IMR-90 (cell line): ENCODE data around the gene DHX29. TPM values are rescaled to one million over a fixed set of nuclear protein-coding genes. Genes with fewer than 3 reads are reported as not detected.

Experiments used
- ATAC-seq: fragments of 200-7000 bp; cut with Tn5 transposase; 2 replicates; pipeline ENCODE4 v1.9.1; 2020; ENCODE audit warnings: low read depth, mild to moderate bottlenecking, moderate library complexity
- BruUV-seq: library from RNA; stranded (reverse); fragments of 400-500 nt; replicated peaks from 2 replicates; lab custom pipeline; 2021; lab: Mats Ljungman, UMichigan
- CTCF ChIA-PET: fragments of 300-600 bp; formaldehyde crosslinking; extraction: SDS; loops from one replicate; lab custom pipeline; 2021; ENCODE audit warnings: antibody characterized with exemption; lab: Yijun Ruan, JAX
- POLR2A ChIA-PET: fragments of 300-600 bp; sonication (Branson Sonifier 250); formaldehyde crosslinking; loops from one replicate; lab custom pipeline; 2022; ENCODE audit warnings: antibody characterized with exemption; ENCODE audit not compliant: unreplicated experiment; lab: Charles Lee
- DNase-seq: peaks from one replicate; pipeline ENCODE4 v3.0.0; 2013
- H2AFZ ChIP-seq: replicated peaks from 2 replicates; pipeline ENCODE3; 2013; ENCODE audit warnings: low read length, mild to moderate bottlenecking; ENCODE audit not compliant: poor library complexity
- H2AK5ac ChIP-seq: 2 replicates; pipeline ENCODE4 v1.6.1; 2013; ENCODE audit warnings: low read depth, low read length, inconsistent platforms
- H2AK9ac ChIP-seq: replicated peaks from 2 replicates; pipeline ENCODE3; 2013; ENCODE audit warnings: mild to moderate bottlenecking, low read depth, low read length, moderate library complexity; ENCODE audit not compliant: poor library complexity
- H2BK120ac ChIP-seq: 2 replicates; pipeline ENCODE4 v1.6.1; 2013; ENCODE audit warnings: low read depth, low read length, inconsistent platforms
- H2BK15ac ChIP-seq: 3 replicates; pipeline ENCODE4 v1.6.1; 2013; ENCODE audit warnings: low read depth, low read length, inconsistent platforms
- H2BK20ac ChIP-seq: 2 replicates; pipeline ENCODE4 v1.6.1; 2013; ENCODE audit warnings: low read depth, mild to moderate bottlenecking, inconsistent platforms, low read length, moderate library complexity
- H2BK5ac ChIP-seq: 2 replicates; pipeline ENCODE4 v1.6.1; 2013; ENCODE audit warnings: mild to moderate bottlenecking, low read depth, low read length, inconsistent platforms; ENCODE audit not compliant: poor library complexity, severe bottlenecking
- H3K14ac ChIP-seq: replicated peaks from 2 replicates; pipeline ENCODE4 v1.6.1; 2013; ENCODE audit warnings: low read depth, low read length, inconsistent platforms
- H3K18ac ChIP-seq: 2 replicates; pipeline ENCODE4 v1.6.1; 2013; ENCODE audit warnings: low read depth, low read length, control low read depth
- H3K23ac ChIP-seq: 2 replicates; pipeline ENCODE4 v1.6.1; 2013; ENCODE audit warnings: low read depth, low read length, inconsistent platforms
- H3K27ac ChIP-seq: 2 replicates; pipeline ENCODE4 v1.5.1; 2013; ENCODE audit warnings: mild to moderate bottlenecking, control low read depth, low read length; ENCODE audit not compliant: insufficient read depth
- H3K27me3 ChIP-seq: 2 replicates; pipeline ENCODE4 v1.6.1; 2013; ENCODE audit warnings: low read length; ENCODE audit not compliant: control insufficient read depth, insufficient read depth
- H3K36me3 ChIP-seq: 2 replicates; pipeline ENCODE4 v1.6.1; 2013; ENCODE audit warnings: low read length, mixed read lengths; ENCODE audit not compliant: control insufficient read depth, insufficient read depth
- H3K4ac ChIP-seq: 2 replicates; pipeline ENCODE4 v1.6.1; 2013; ENCODE audit warnings: low read depth, low read length, inconsistent platforms
- H3K4me1 ChIP-seq: 2 replicates; pipeline ENCODE4 v1.6.1; 2013; ENCODE audit warnings: low read length, mixed read lengths; ENCODE audit not compliant: control insufficient read depth, insufficient read depth
- H3K4me2 ChIP-seq: 2 replicates; pipeline ENCODE4 v1.6.1; 2013; ENCODE audit warnings: low read depth, mild to moderate bottlenecking, control low read depth, low read length, moderate library complexity
- H3K4me3 ChIP-seq: 2 replicates; pipeline ENCODE4 v1.5.1; 2013; ENCODE audit warnings: low read depth, mild to moderate bottlenecking, control low read depth, low read length, moderate library complexity; ENCODE audit not compliant: insufficient read depth
- H3K56ac ChIP-seq: 2 replicates; pipeline ENCODE4 v1.6.1; 2013; ENCODE audit warnings: low read length, inconsistent platforms; ENCODE audit not compliant: insufficient read depth; ENCODE audit errors: extremely low read depth
- H3K79me1 ChIP-seq, 2 experiments: 2 replicates each; pipeline ENCODE4 v1.6.1; 2013; ENCODE audit warnings: low read length in 2 of 2, inconsistent platforms in 1 of 2, low read depth in 1 of 2
- H3K9ac ChIP-seq: 2 replicates; pipeline ENCODE4 v1.6.1; 2013; ENCODE audit warnings: low read depth, low read length, control low read depth
- H3K9me1 ChIP-seq: 2 replicates; pipeline ENCODE4 v1.6.1; 2013; ENCODE audit warnings: low read length, inconsistent platforms; ENCODE audit not compliant: insufficient read depth
- H3K9me3 ChIP-seq: 2 replicates; pipeline ENCODE4 v1.6.1; 2013; ENCODE audit warnings: low read length; ENCODE audit not compliant: control insufficient read depth, insufficient read depth
- H4K20me1 ChIP-seq: 2 replicates; pipeline ENCODE4 v1.6.1; 2013; ENCODE audit warnings: low read length, inconsistent platforms; ENCODE audit not compliant: insufficient read depth
- H4K5ac ChIP-seq: 2 replicates; pipeline ENCODE4 v1.6.1; 2013; ENCODE audit warnings: mild to moderate bottlenecking, low read depth, low read length, control low read depth
- H4K8ac ChIP-seq, 2 experiments: 2 replicates each; pipeline ENCODE4 v1.6.1; 2013; ENCODE audit warnings: low read depth in 2 of 2, low read length in 2 of 2, control low read depth in 1 of 2, inconsistent platforms in 1 of 2
- H4K91ac ChIP-seq: 2 replicates; pipeline ENCODE4 v1.6.1; 2013; ENCODE audit warnings: low read depth, low read length, inconsistent platforms; ENCODE audit not compliant: insufficient read depth
- BHLHE40 ChIP-seq: fragments of 150-350 bp; IDR thresholded peaks from 2 replicates; pipeline ENCODE4 v1.6.1; 2016; ENCODE audit warnings: mild to moderate bottlenecking, low read depth, low read length
- CHD1 ChIP-seq: IDR thresholded peaks from 2 replicates; pipeline ENCODE4 v1.6.1; 2012; ENCODE audit warnings: low read depth, low read length, improper control_type of control experiment
- FOS ChIP-seq: fragments of 150-350 bp; IDR thresholded peaks from 2 replicates; pipeline ENCODE4 v1.6.1; 2016; ENCODE audit warnings: low read depth, low read length
- MXI1 ChIP-seq: IDR thresholded peaks from 2 replicates; pipeline ENCODE4 v1.6.1; 2012; ENCODE audit warnings: low read depth, mild to moderate bottlenecking, low read length, moderate library complexity, borderline replicate concordance
- POLR2A ChIP-seq: IDR thresholded peaks from 2 replicates; pipeline ENCODE4 v1.6.1; 2012; ENCODE audit warnings: mild to moderate bottlenecking, low read depth, low read length
- RAD21 ChIP-seq: IDR thresholded peaks from 2 replicates; pipeline ENCODE4 v1.6.1; 2012; ENCODE audit warnings: low read length, improper control_type of control experiment
- RFX5 ChIP-seq: IDR thresholded peaks from 2 replicates; pipeline ENCODE4 v1.8.0; 2012; ENCODE audit warnings: low read depth, mild to moderate bottlenecking, low read length, moderate library complexity
- SMC3 ChIP-seq: fragments of 150-350 bp; IDR thresholded peaks from 2 replicates; pipeline ENCODE4 v1.6.1; 2016; ENCODE audit warnings: low read depth, mild to moderate bottlenecking, antibody characterized with exemption, low read length, moderate library complexity
- WGBS, 2 experiments: methylation state at CpG; one replicate each; pipeline versions ENCODE4 v1.1.5 to v1.1.7; 2013; ENCODE audit warnings: missing lambda C conversion rate in 2 of 2; ENCODE audit not compliant: insufficient read length in 1 of 2; ENCODE audit errors: extremely low coverage in 2 of 2; 5-methylcytosine and 5-hydroxymethylcytosine counted together
- dilution Hi-C: fragments of 300-500 bp; cut with HindIII; formaldehyde crosslinking; loops from one replicate; pipeline ENCODE4 v1.14.3; 2018; ENCODE audit warnings: low sequenced_read_pairs; ENCODE audit not compliant: unreplicated experiment
- in situ Hi-C: fragments of 300-500 bp; cut with MboI; formaldehyde crosslinking; loops from 3 replicates; pipeline ENCODE4 v1.14.3; 2019; ENCODE audit warnings: low sequenced_read_pairs, inconsistent platforms, mixed read lengths
- intact Hi-C: fragments of 100-400 bp; cut with micrococcal nuclease; formaldehyde crosslinking; loops from 2 replicates; pipeline ENCODE4 v1.10.0; 2022
- polyA plus RNA-seq, 3 experiments: library from polyadenylated mRNA; depleted of rRNA; stranded (reverse); fragments of >200 nt; gene quantifications; 2 replicates each; pipeline ENCODE4 v1.2.3, GENCODE V29; 2012; ENCODE audit warnings: low replicate concordance in 1 of 3
- total RNA-seq: library from RNA; depleted of rRNA; stranded (reverse); fragments of >200 nt; gene quantifications from 2 replicates; pipeline ENCODE4 v1.2.3, GENCODE V29; 2012
- TF ChIP-seq, protein P1 (sequence below): conservative IDR thresholded peaks from 2 replicates; pipeline ENCODE4 v1.5.1; 2012; ENCODE audit warnings: mild to moderate bottlenecking, low read depth, low read length, improper control_type of control experiment
- TF ChIP-seq, protein P2 (sequence below): fragments of 150-350 bp; IDR thresholded peaks from 2 replicates; pipeline ENCODE4 v1.6.1; 2017; ENCODE audit warnings: mild to moderate bottlenecking, antibody characterized with exemption, low read length, low read depth

The DHX29 gene
- total and polyA plus RNA-seq, 2 of the 4 experiments (the other 2 are of a cell fraction), result 9.5 to 25.6 TPM

GRCh38 chr5:55258339-55258738, 49.2 kb downstream of the DHX29 start:
- TF ChIP-seq, protein P1, sequence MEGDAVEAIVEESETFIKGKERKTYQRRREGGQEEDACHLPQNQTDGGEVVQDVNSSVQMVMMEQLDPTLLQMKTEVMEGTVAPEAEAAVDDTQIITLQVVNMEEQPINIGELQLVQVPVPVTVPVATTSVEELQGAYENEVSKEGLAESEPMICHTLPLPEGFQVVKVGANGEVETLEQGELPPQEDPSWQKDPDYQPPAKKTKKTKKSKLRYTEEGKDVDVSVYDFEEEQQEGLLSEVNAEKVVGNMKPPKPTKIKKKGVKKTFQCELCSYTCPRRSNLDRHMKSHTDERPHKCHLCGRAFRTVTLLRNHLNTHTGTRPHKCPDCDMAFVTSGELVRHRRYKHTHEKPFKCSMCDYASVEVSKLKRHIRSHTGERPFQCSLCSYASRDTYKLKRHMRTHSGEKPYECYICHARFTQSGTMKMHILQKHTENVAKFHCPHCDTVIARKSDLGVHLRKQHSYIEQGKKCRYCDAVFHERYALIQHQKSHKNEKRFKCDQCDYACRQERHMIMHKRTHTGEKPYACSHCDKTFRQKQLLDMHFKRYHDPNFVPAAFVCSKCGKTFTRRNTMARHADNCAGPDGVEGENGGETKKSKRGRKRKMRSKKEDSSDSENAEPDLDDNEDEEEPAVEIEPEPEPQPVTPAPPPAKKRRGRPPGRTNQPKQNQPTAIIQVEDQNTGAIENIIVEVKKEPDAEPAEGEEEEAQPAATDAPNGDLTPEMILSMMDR, result no peak
- TF ChIP-seq RFX5, result no peak
- no peak for TF ChIP-seq CHD1
- TF ChIP-seq BHLHE40, result no peak
- TF ChIP-seq SMC3, result no peak
- TF ChIP-seq FOS, result no peak
- TF ChIP-seq POLR2A, result no peak
- TF ChIP-seq RAD21, result no peak
- TF ChIP-seq MXI1, result no peak
- TF ChIP-seq, protein P2, sequence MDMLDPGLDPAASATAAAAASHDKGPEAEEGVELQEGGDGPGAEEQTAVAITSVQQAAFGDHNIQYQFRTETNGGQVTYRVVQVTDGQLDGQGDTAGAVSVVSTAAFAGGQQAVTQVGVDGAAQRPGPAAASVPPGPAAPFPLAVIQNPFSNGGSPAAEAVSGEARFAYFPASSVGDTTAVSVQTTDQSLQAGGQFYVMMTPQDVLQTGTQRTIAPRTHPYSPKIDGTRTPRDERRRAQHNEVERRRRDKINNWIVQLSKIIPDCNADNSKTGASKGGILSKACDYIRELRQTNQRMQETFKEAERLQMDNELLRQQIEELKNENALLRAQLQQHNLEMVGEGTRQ, result no peak
- Histone ChIP-seq H3K27me3 (no peaks in the 10 kb centered on the region), H3K4me1 (no peaks in the 10 kb centered on the region), H4K20me1 (no peaks in the 10 kb centered on the region), H2AK5ac (no peak overlapping the region), H3K4me3 (no peak overlapping the region), H2BK5ac (no peak overlapping the region), H4K91ac (no peak overlapping the region), H3K4me2 (no peak overlapping the region), H3K9ac (no peak overlapping the region), H3K4ac (no peak overlapping the region), H3K9me1 (no peaks in the 10 kb centered on the region), H2AK9ac (no peak overlapping the region), H3K9me3 (no peaks in the 10 kb centered on the region), H2AFZ (no peak overlapping the region), H3K18ac (no peak overlapping the region), H2BK120ac (no peak overlapping the region), H3K27ac (no peak overlapping the region), H3K79me1 (no peaks in the 10 kb centered on the region), H4K5ac (no peak overlapping the region), H2BK15ac (no peak overlapping the region), H3K23ac (no peak overlapping the region), H4K8ac (no peak overlapping the region), H2BK20ac (no peak overlapping the region), H3K36me3 (peaks cover 23% of the 10 kb centered on the region), H3K14ac (no peak overlapping the region), H3K56ac (no peak overlapping the region)
- dilution Hi-C loops (no loop called here), in situ Hi-C loops (no loop called here), intact Hi-C loops (loop anchor here (5.0 kb wide), 2 partner anchors 34 to 86 kb away; partner anchors contain the start of gene CDC20B)
- CTCF ChIA-PET, result no interaction called here
- WGBS, 2 experiments, result no CpG with 5 or more reads among the region's 3 CpGs
- no TSS peak for BruUV-seq
- POLR2A ChIA-PET, result no interaction called here
- no peak for DNase-seq
- no peak for ATAC-seq
